Measurements from ENCODE around the gene ASTE1. TPM values are rescaled to one million over a fixed set of nuclear protein-coding genes. Genes with fewer than 3 reads are reported as not detected.

ASTE1 gene
- total RNA-seq (2014; rRNA removed) (2.8 and 2.9 TPM in 2 replicates), Bru-seq, nascent RNA (percentile 62 among the genes with signal in this experiment), BruChase-seq, experiment 1, labeled RNA remaining after a 6-hour chase (percentile 38 among the genes with signal in this experiment), BruChase-seq, experiment 2, labeled RNA remaining after a 2-hour chase (percentile 60 among the genes with signal in this experiment)
- long read RNA-seq, transcript ASTE1-201 (6 exons, 2,664 nt), result major isoform, 12 of 21 reads
- long read RNA-seq, partial matches to known transcripts, result 3 of 21 reads
- long read RNA-seq, other reads (novel, unspliced or antisense), result 6 of 21 reads

GRCh38 chr3:131026321-131027151, at the start of gene ASTE1, which contains the start of gene NEK11:
Gene ASTE1, minus strand, starts transcription at chr3:131026825. Its CDS starts 1,519 bp downstream, at chr3:131025306.
Gene NEK11, plus strand, starts transcription at chr3:131026877. Its CDS starts 2,832 bp downstream, at chr3:131029709.
- no peaks in the 10 kb centered on the region for H3F3A ChIP-seq (ENCODE audit: low read length, unreplicated experiment)
- H3K79me2 ChIP-seq (ENCODE audit: low read length), result peaks cover 22% of the 10 kb centered on the region
- POLR2A ChIA-PET (ENCODE audit: unreplicated experiment), result interaction anchor here (0.5 kb wide), 1 partner anchor 212 kb away, joined by 3 read pairs; no protein-coding TSS in a partner anchor
- H3K4me1 ChIP-seq (ENCODE audit: insufficient read depth, low read length), result peaks cover 18% of the 10 kb centered on the region
- no peaks in the 10 kb centered on the region for H3K36me3 ChIP-seq (ENCODE audit: low read depth, low read length)
- ATAC-seq (peak; percentile 97), DNase-seq (peak; percentile 81)
- H3K4me2 ChIP-seq (ENCODE audit: low read length), result peak within 1 kb of the TSS; percentile 84
- H3K9me3 ChIP-seq (ENCODE audit: low read length), result no peaks in the 10 kb centered on the region
- TF ChIP-seq EZH2 (IDR thresholded peaks at IDR 0.05; ENCODE audit: low read length, unreplicated experiment) (no peak), EZH2phosphoT487 (IDR thresholded peaks at IDR 0.05; ENCODE audit: borderline replicate concordance, low read length) (no peak)
- no peaks in the 10 kb centered on the region for H4K20me1 ChIP-seq (ENCODE audit: low read length)
- H3K9ac ChIP-seq (ENCODE audit: low read length), result peak within 1 kb of the TSS; percentile 86
- BruUV-seq (replicated peaks), result TSS peak; percentile 74
- H3K27me3 ChIP-seq (ENCODE audit: low read length), result no peaks in the 10 kb centered on the region
- H3K9me2 ChIP-seq (replicated peaks; ENCODE audit: low read length), result no peaks in the 10 kb centered on the region
- peak within 1 kb of the TSS; percentile 67 for H3K27ac ChIP-seq (ENCODE audit: low read length)
- peak within 1 kb of the TSS; percentile 92 for H2AFZ ChIP-seq (ENCODE audit: low read length)
- intact Hi-C loops (cut with micrococcal nuclease), result loop anchor here (2.0 to 5.0 kb wide), 2 partner anchors 64 to 132 kb away; partner anchors contain the start of gene ATP2C1
- CTCF ChIA-PET, result no interaction called here
- H3K4me3 ChIP-seq (ENCODE audit: low read length), result peak within 1 kb of the TSS; percentile 87

- Histone ChIP-seq H3K36me3 (ENCODE audit: low read depth, low read length) (no peaks in the 10 kb centered on the region), H3F3A (ENCODE audit: low read length, unreplicated experiment) (no peaks in the 10 kb centered on the region), H3K79me2 (ENCODE audit: low read length) (no peaks in the 10 kb centered on the region), H3K4me1 (ENCODE audit: insufficient read depth, low read length) (no peaks in the 10 kb centered on the region), H3K9ac (ENCODE audit: low read length) (no peak overlapping the region), H3K27ac (ENCODE audit: low read length) (no peak overlapping the region), H3K9me2 (replicated peaks; ENCODE audit: low read length) (no peaks in the 10 kb centered on the region), H3K4me3 (ENCODE audit: low read length) (no peak overlapping the region), H4K20me1 (ENCODE audit: low read length) (no peaks in the 10 kb centered on the region), H3K27me3 (ENCODE audit: low read length) (no peaks in the 10 kb centered on the region), H3K9me3 (ENCODE audit: low read length) (no peaks in the 10 kb centered on the region), H3K4me2 (ENCODE audit: low read length) (no peak overlapping the region), H2AFZ (ENCODE audit: low read length) (no peak overlapping the region)
- ATAC-seq (no peak), DNase-seq (no peak)
- BruUV-seq (replicated peaks), result no TSS peak
- intact Hi-C loops (cut with micrococcal nuclease), result no loop called here
- CTCF ChIA-PET, result no interaction called here
- POLR2A ChIA-PET (ENCODE audit: unreplicated experiment), result no interaction called here
- TF ChIP-seq CTCF (conservative IDR thresholded peaks at IDR 0.05; ENCODE audit: low read depth, low read length), result no peak
- no peak for TF ChIP-seq EZH2 (IDR thresholded peaks at IDR 0.05; ENCODE audit: low read length, unreplicated experiment)
- no peak for TF ChIP-seq EZH2phosphoT487 (IDR thresholded peaks at IDR 0.05; ENCODE audit: borderline replicate concordance, low read length)
Measured at GRCh38 chr3:131075632-131076328, 49.2 kb upstream of the ASTE1 start.

GRCh38 chr3:131072845-131073244, 46.2 kb upstream of the ASTE1 start:
- H3K9me3 ChIP-seq (ENCODE audit: low read length), result no peaks in the 10 kb centered on the region
- POLR2A ChIA-PET (ENCODE audit: unreplicated experiment), result no interaction called here
- no peak overlapping the region for H3K4me3 ChIP-seq (ENCODE audit: low read length)
- no peak overlapping the region for H3K27ac ChIP-seq (ENCODE audit: low read length)
- DNase-seq, result no peak
- H2AFZ ChIP-seq (ENCODE audit: low read length), result no peak overlapping the region
- no peaks in the 10 kb centered on the region for H3F3A ChIP-seq (ENCODE audit: low read length, unreplicated experiment)
- no peaks in the 10 kb centered on the region for H3K4me1 ChIP-seq (ENCODE audit: insufficient read depth, low read length)
- TF ChIP-seq CTCF (conservative IDR thresholded peaks at IDR 0.05; ENCODE audit: low read depth, low read length) (no peak), EZH2phosphoT487 (IDR thresholded peaks at IDR 0.05; ENCODE audit: borderline replicate concordance, low read length) (no peak)
- H3K4me2 ChIP-seq (ENCODE audit: low read length), result no peak overlapping the region
- CTCF ChIA-PET, result no interaction called here
- no peaks in the 10 kb centered on the region for H3K36me3 ChIP-seq (ENCODE audit: low read depth, low read length)
- BruUV-seq (replicated peaks), result no TSS peak
- no peaks in the 10 kb centered on the region for H3K27me3 ChIP-seq (ENCODE audit: low read length)
- no peak overlapping the region for H3K9ac ChIP-seq (ENCODE audit: low read length)
- H4K20me1 ChIP-seq (ENCODE audit: low read length), result no peaks in the 10 kb centered on the region
- H3K9me2 ChIP-seq (replicated peaks; ENCODE audit: low read length), result no peaks in the 10 kb centered on the region
- intact Hi-C loops (cut with micrococcal nuclease), result no loop called here
- ATAC-seq, result no peak
- H3K79me2 ChIP-seq (ENCODE audit: low read length), result no peaks in the 10 kb centered on the region

All from PC-3 (cell line).